K562 (cell line): ENCODE measurements around the gene IFIT5. TPM values are rescaled to one million over a fixed set of nuclear protein-coding genes. Genes with fewer than 3 reads are reported as not detected.
A peak's percentile ranks its signal among the peaks of the same experiment; 100 is the strongest.

Experiments used
- ATAC-seq: fragments of 200-7000 bp; cut with Tn5 transposase; 3 replicates; pipeline ENCODE4 v1.9.1; 2020; ENCODE audit warnings: moderate library complexity
- BruUV-seq: library from RNA; stranded (reverse); fragments of 400-500 nt; replicated peaks from 2 replicates; lab custom pipeline; 2021; lab: Mats Ljungman, UMichigan
- CTCF ChIA-PET: fragments of 300-600 bp; formaldehyde crosslinking; extraction: SDS; loops from one replicate; lab custom pipeline; 2021; ENCODE audit warnings: low intra/inter-chr PET ratio; lab: Yijun Ruan, JAX
- POLR2A ChIA-PET: fragments of 300-600, 350-650 bp; sonication (Branson Sonifier 250); formaldehyde crosslinking; extraction: SDS; loops from one replicate; lab custom pipeline; 2021; ENCODE audit warnings: antibody characterized with exemption, inconsistent platforms; lab: Yijun Ruan, JAX
- DNase-seq, 4 experiments: peaks; one replicate each; pipeline versions ENCODE4 v3.0.0 to v3.0.0-alpha.2; 2011 to 2018; ENCODE audit warnings: low spot score in 3 of 4, mixed read lengths in 3 of 4; ENCODE audit errors: extremely low read depth in 1 of 4
- FAIRE-seq: peaks from 2 replicates; lab custom pipeline; 2011; peaks lifted over from hg19 to GRCh38; lab: Jason Lieb, UNC
- H2AFZ ChIP-seq: 2 replicates; pipeline ENCODE4 v1.6.0; 2011; ENCODE audit warnings: low read depth, low read length, control low read depth, inconsistent platforms
- H3K27ac ChIP-seq: fragments of 200-600 bp; 3 replicates; pipeline ENCODE4 v1.8.0; 2011; ENCODE audit warnings: low read depth, mild to moderate bottlenecking, control low read depth, inconsistent platforms, low read length, moderate library complexity, mixed read lengths; ENCODE audit errors: extremely low read depth
- H3K27me3 ChIP-seq, 2 experiments: fragments of 300-600 bp in 1 of 2; 2 replicates in 1 of 2; 3 replicates in 1 of 2; pipeline versions ENCODE4 v1.6.0 to v1.8.0; 2011; ENCODE audit warnings: inconsistent platforms in 2 of 2, low read length in 2 of 2, mild to moderate bottlenecking in 1 of 2, mixed read lengths in 1 of 2, moderate library complexity in 1 of 2; ENCODE audit not compliant: control insufficient read depth in 2 of 2, insufficient read depth in 2 of 2
- H3K36me3 ChIP-seq: fragments of 300-600 bp; 3 replicates; pipeline ENCODE4 v1.8.0; 2011; ENCODE audit warnings: mild to moderate bottlenecking, low read length, inconsistent platforms; ENCODE audit not compliant: control insufficient read depth, insufficient read depth
- H3K4me1 ChIP-seq, 2 experiments: fragments of 200-600 bp in 1 of 2; replicated peaks in 1 of 2; 2 replicates in 1 of 2; 3 replicates in 1 of 2; pipeline versions ENCODE4 v1.5.1 to v1.8.0; 2011; ENCODE audit warnings: inconsistent platforms in 2 of 2, low read length in 2 of 2, mild to moderate bottlenecking in 1 of 2, mixed read lengths in 1 of 2, moderate library complexity in 1 of 2; ENCODE audit not compliant: control insufficient read depth in 2 of 2, insufficient read depth in 2 of 2
- H3K4me2 ChIP-seq: 2 replicates; pipeline ENCODE4 v1.6.1; 2011; ENCODE audit warnings: low read length, control low read depth, inconsistent platforms, mixed read lengths; ENCODE audit not compliant: insufficient read depth
- H3K4me3 ChIP-seq: fragments of 200-600 bp; sonication (generic), shearing (Covaris generic); 2 replicates; pipeline ENCODE4 v1.5.1; 2016; ENCODE audit warnings: control low read depth, inconsistent platforms
- H3K79me2 ChIP-seq: fragments of 200-600 bp; 3 replicates; pipeline ENCODE4 v1.8.0; 2011; ENCODE audit warnings: low read length, inconsistent platforms; ENCODE audit not compliant: control insufficient read depth, insufficient read depth
- H3K9ac ChIP-seq, 2 experiments: 2 replicates each; pipeline versions ENCODE4 v1.6.0 to v1.6.1; 2011; ENCODE audit warnings: low read depth in 2 of 2, low read length in 2 of 2, control low read depth in 1 of 2, inconsistent platforms in 1 of 2, mild to moderate bottlenecking in 1 of 2, mixed read lengths in 1 of 2; ENCODE audit not compliant: insufficient read depth in 1 of 2
- H3K9me1 ChIP-seq: one replicate; pipeline ENCODE4 v1.6.0; 2011; ENCODE audit warnings: inconsistent platforms, mild to moderate bottlenecking, low read length, moderate library complexity; ENCODE audit not compliant: control insufficient read depth, insufficient read depth
- H3K9me3 ChIP-seq: replicated peaks from 2 replicates; pipeline ENCODE4 v1.5.1; 2011; ENCODE audit warnings: low read depth, low read length, inconsistent platforms; ENCODE audit not compliant: control insufficient read depth, insufficient read depth
- H4K20me1 ChIP-seq: replicated peaks from 2 replicates; pipeline ENCODE4 v1.6.1; 2011; ENCODE audit warnings: low read length, inconsistent platforms, mixed read lengths; ENCODE audit not compliant: control insufficient read depth, insufficient read depth
- NONO ChIP-seq, 2 experiments: fragments of 200-400 bp in 1 of 2; fragments of 450-650 bp in 1 of 2; formaldehyde crosslinking in 1 of 2; IDR thresholded peaks; 2 replicates each; pipeline ENCODE4 v1.6.1; 2017; ENCODE audit warnings: low read depth in 2 of 2, mild to moderate bottlenecking in 2 of 2, moderate library complexity in 2 of 2, low read length in 1 of 2
- RAD21 ChIP-seq, 2 experiments: fragments of 250-450 bp in 1 of 2; fragments of 450-650 bp in 1 of 2; sonication (Bioruptor Pico) in 1 of 2; formaldehyde crosslinking in 1 of 2; IDR thresholded peaks in 1 of 2; conservative IDR thresholded peaks in 1 of 2; 2 replicates each; pipeline versions ENCODE4 v1.4.0 to v1.8.0; 2020 to 2022; ENCODE audit warnings: mild to moderate bottlenecking in 2 of 2, moderate library complexity in 1 of 2
- REST ChIP-seq, 2 experiments: fragments of 450-650 bp; formaldehyde crosslinking in 1 of 2; IDR thresholded peaks; 2 replicates each; pipeline versions ENCODE4 v1.4.0 to v1.6.1; 2014 to 2020; ENCODE audit warnings: mild to moderate bottlenecking in 2 of 2, borderline replicate concordance in 1 of 2, low read depth in 1 of 2
- ZBTB2 ChIP-seq: fragments of 450-650 bp; IDR thresholded peaks from 2 replicates; pipeline ENCODE4 v1.6.1; 2016; ENCODE audit warnings: antibody characterized with exemption
- WGBS: fragments of 100-300 bp; shearing (Covaris generic); methylation state at CpG from one replicate; pipeline ENCODE4 v1.1.6; 2016; ENCODE audit warnings: low coverage, mixed read lengths; ENCODE audit not compliant: insufficient coverage; ENCODE audit errors: missing lambda C conversion rate; 5-methylcytosine and 5-hydroxymethylcytosine counted together
- in situ Hi-C: fragments of 300-500 bp; cut with MboI; formaldehyde crosslinking; loops from 4 replicates; pipeline ENCODE4 v1.15.0; 2018; ENCODE audit warnings: inconsistent platforms, mixed read lengths
- intact Hi-C: fragments of 100-400 bp; cut with micrococcal nuclease; formaldehyde crosslinking; loops from 2 replicates; pipeline ENCODE4 v1.14.2; 2022
- polyA plus RNA-seq, 8 experiments: library from polyadenylated mRNA; depleted of rRNA in 4 of 8; stranded (reverse) in 5 of 8; unstranded in 3 of 8; fragments of >200 nt; fragmentation: Nextera tagmentation in 2 of 8; fragmentation: Illumina TruSeq in 1 of 8; extraction: Ambion mirVana in 2 of 8; extraction: Trizol in 1 of 8; gene quantifications; 2 replicates each; pipeline versions ENCODE4 v1.2.1 to v1.2.3, GENCODE V29; 2011 to 2014; ENCODE audit warnings: inconsistent platforms in 1 of 8, missing spikeins in 1 of 8
- total RNA-seq, 7 experiments: library from RNA; depleted of rRNA in 6 of 7; stranded (reverse); fragments of >200 nt in 6 of 7; fragmentation: Illumina TruSeq in 2 of 7; extraction: Trizol in 2 of 7; gene quantifications; 2 replicates each; pipeline versions ENCODE4 v1.2.1 to v1.2.3, GENCODE V29; 2011 to 2021; ENCODE audit warnings: low replicate concordance in 1 of 7
- TF ChIP-seq, protein P1 (sequence below): fragments of 450-650 bp; formaldehyde crosslinking; IDR thresholded peaks from 2 replicates; pipeline ENCODE4 v1.4.0; 2020; ENCODE audit warnings: mild to moderate bottlenecking, moderate library complexity

Gene IFIT5
- total and polyA plus RNA-seq, 9 of the 15 experiments (the other 6 are each of a cell fraction or from before 2014, with no cell fraction given), result 0.04 to 0.11 (median 0.06) TPM; not detected in 5

DNA sequence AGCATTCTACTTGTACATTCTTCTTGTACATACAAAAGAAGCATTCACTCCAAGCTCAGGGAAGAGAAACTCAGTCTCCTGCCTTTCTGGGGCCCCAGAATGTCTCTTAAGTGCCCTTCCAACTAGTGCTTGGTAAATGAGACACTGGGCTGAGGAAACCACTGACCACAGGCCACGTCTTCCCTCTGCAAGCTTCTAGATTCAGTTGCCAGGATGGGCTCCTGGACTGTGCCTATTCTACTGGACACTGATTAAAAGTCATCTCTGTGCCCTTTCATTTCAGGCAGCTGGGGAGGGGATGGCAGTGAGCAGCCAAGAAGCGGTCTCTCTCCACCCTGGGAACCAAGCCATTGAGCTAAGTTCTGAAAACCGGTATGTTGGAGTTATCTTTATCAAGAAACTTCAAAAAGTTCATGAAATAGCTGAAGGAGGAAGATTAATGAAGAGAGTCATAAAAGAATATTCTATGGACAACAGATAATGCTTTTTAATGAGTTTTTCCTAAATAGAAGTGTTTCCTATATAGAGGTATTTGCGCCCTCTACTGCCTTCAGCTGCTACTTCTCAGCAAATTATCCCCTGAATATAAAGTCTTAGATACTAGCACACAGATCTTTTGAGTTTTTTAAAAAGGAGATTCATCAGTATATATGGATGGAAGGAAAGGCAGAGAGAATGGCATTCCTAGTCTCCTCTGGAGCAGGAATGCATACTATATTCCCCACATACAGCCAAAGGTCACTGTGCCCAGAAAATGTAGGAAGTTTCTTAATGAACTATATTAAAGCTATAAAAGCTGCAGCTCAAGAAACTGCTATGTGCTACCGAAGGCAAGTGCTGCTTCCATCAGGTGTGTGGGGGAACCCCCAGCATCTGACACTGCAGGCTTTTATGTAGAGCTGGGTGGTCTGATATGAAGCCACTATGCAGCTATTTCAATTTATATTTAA, 44.9 kb upstream of the IFIT5 start:
- peaks cover 0 to 21% of the 10 kb centered on the region in 2 experiments; a peak in 2 of 5 replicates for H3K4me1 ChIP-seq
- H4K20me1 ChIP-seq, result no peaks in the 10 kb centered on the region
- H2AFZ ChIP-seq, result no peak overlapping the region
- CTCF ChIA-PET, result no interaction called here
- no peaks in the 10 kb centered on the region for H3K9me3 ChIP-seq
- H3K27ac ChIP-seq, result no peak overlapping the region
- no peaks in the 10 kb centered on the region for H3K9me1 ChIP-seq
- intact Hi-C loops, result no loop called here
- no peak overlapping the region for H3K9ac ChIP-seq
- ATAC-seq (peak; percentile 67; the same call in 2 of the 3 replicates), DNase-seq (no peak), FAIRE-seq (no peak)
- in situ Hi-C loops, result no loop called here
- BruUV-seq, result no TSS peak
- POLR2A ChIA-PET, result interaction anchor here (0.5 to 0.7 kb wide), 3 partner anchors 14 to 1663 kb away, joined by 3 read pairs; no protein-coding TSS in a partner anchor
- H3K79me2 ChIP-seq, result no peaks in the 10 kb centered on the region
- WGBS, result 45% methylated on average over 4 of the region's 5 CpGs
- no peaks in the 10 kb centered on the region for H3K36me3 ChIP-seq
- no peak overlapping the region for H3K4me3 ChIP-seq
- H3K27me3 ChIP-seq, result no peaks in the 10 kb centered on the region
- H3K4me2 ChIP-seq, result no peak overlapping the region
- TF ChIP-seq, protein P1, sequence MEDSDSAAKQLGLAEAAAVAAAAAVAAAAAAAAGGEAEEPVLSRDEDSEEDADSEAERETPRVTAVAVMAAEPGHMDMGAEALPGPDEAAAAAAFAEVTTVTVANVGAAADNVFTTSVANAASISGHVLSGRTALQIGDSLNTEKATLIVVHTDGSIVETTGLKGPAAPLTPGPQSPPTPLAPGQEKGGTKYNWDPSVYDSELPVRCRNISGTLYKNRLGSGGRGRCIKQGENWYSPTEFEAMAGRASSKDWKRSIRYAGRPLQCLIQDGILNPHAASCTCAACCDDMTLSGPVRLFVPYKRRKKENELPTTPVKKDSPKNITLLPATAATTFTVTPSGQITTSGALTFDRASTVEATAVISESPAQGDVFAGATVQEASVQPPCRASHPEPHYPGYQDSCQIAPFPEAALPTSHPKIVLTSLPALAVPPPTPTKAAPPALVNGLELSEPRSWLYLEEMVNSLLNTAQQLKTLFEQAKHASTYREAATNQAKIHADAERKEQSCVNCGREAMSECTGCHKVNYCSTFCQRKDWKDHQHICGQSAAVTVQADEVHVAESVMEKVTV (CRISPR knock-in tag), result peak; percentile 49; the same call in 1 of the 2 replicates
- TF ChIP-seq ZBTB2 (no peak), NONO (IDR thresholded peaks at IDR 0.05; ENCODE audit: low read depth in 2 of 2, low read length in 1 of 2) (no peak), REST (IDR thresholded peaks at IDR 0.05; ENCODE audit: borderline replicate concordance) (peak; percentile 31; the same call in 1 of the 2 replicates), REST (CRISPR knock-in tag; IDR thresholded peaks at IDR 0.05; ENCODE audit: low read depth) (no peak), RAD21 (CRISPR knock-in tag; conservative IDR thresholded peaks at IDR 0.05 in 1 of 2, IDR thresholded peaks at IDR 0.05 in 1 of 2) (peak; percentile 55 to 73)
